Breast epithelium (tissue), 3 donors: ENCODE measurements around the gene HTRA3.

Source experiments
- POLR2A ChIP-seq: fragments of 450-650 bp; IDR thresholded peaks from one replicate; pipeline ENCODE4 v1.6.1; 2016; ENCODE audit warnings: antibody characterized with exemption, mild to moderate bottlenecking, moderate library complexity
- POLR2AphosphoS5 ChIP-seq, 3 donors: sonication (generic); formaldehyde crosslinking; IDR thresholded peaks; one replicate each; pipeline ENCODE4 v1.6.1; 2017; ENCODE audit warnings: antibody characterized with exemption in 3 of 3
- TF ChIP-seq, protein P1 (sequence below), 3 donors: fragments of 450-650 bp; IDR thresholded peaks; one replicate each; pipeline ENCODE4 v1.5.1; 2016 to 2017; ENCODE audit warnings: antibody characterized with exemption in 3 of 3, mild to moderate bottlenecking in 3 of 3, moderate library complexity in 3 of 3

DNA sequence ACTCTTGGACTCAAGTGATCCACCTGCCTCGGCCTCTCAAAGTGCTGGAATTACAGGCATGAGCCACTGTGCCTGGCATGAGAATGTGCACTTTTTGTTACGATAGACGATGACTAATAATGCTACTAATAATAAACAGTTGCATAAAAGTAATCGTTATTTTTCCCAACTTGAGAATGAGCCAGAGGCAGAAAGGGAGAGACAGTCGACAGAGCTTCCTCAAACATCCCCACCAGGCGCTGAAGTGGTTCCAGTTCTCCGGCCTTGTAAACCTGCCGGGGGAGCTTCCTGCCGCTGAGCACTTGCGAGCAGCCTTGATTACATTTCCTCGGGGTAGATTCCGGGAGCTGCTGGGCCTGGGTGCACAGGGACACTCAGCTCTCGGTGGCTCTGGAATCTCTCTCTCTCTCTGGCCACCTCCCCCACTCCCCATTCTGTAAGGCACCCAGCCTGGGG lies 8.9 kb upstream of the HTRA3 start:
- TF ChIP-seq, protein P1, sequence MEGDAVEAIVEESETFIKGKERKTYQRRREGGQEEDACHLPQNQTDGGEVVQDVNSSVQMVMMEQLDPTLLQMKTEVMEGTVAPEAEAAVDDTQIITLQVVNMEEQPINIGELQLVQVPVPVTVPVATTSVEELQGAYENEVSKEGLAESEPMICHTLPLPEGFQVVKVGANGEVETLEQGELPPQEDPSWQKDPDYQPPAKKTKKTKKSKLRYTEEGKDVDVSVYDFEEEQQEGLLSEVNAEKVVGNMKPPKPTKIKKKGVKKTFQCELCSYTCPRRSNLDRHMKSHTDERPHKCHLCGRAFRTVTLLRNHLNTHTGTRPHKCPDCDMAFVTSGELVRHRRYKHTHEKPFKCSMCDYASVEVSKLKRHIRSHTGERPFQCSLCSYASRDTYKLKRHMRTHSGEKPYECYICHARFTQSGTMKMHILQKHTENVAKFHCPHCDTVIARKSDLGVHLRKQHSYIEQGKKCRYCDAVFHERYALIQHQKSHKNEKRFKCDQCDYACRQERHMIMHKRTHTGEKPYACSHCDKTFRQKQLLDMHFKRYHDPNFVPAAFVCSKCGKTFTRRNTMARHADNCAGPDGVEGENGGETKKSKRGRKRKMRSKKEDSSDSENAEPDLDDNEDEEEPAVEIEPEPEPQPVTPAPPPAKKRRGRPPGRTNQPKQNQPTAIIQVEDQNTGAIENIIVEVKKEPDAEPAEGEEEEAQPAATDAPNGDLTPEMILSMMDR (IDR thresholded peaks at IDR 0.05), result no peak
- no peak for TF ChIP-seq POLR2A
- no peak for TF ChIP-seq POLR2AphosphoS5 (IDR thresholded peaks at IDR 0.05)
